Body of pancreas (tissue), 4 donors: ENCODE data around the gene ARHGAP15.

Experiments
- POLR2A ChIP-seq, 3 donors: fragments of 450-650 bp; IDR thresholded peaks; one replicate each; pipeline ENCODE4 v1.6.1; 2016; ENCODE audit warnings: antibody characterized with exemption in 3 of 3, mild to moderate bottlenecking in 2 of 3
- TF ChIP-seq, protein P1 (sequence below), 7 experiments: fragments of 450-650 bp in 4 of 7; fragments of 200-600 bp in 3 of 7; sonication (generic) in 3 of 7; IDR thresholded peaks; one replicate each; pipeline ENCODE4 v1.5.1; 2016 to 2019; ENCODE audit warnings: antibody characterized with exemption in 7 of 7

- TF ChIP-seq, protein P1, sequence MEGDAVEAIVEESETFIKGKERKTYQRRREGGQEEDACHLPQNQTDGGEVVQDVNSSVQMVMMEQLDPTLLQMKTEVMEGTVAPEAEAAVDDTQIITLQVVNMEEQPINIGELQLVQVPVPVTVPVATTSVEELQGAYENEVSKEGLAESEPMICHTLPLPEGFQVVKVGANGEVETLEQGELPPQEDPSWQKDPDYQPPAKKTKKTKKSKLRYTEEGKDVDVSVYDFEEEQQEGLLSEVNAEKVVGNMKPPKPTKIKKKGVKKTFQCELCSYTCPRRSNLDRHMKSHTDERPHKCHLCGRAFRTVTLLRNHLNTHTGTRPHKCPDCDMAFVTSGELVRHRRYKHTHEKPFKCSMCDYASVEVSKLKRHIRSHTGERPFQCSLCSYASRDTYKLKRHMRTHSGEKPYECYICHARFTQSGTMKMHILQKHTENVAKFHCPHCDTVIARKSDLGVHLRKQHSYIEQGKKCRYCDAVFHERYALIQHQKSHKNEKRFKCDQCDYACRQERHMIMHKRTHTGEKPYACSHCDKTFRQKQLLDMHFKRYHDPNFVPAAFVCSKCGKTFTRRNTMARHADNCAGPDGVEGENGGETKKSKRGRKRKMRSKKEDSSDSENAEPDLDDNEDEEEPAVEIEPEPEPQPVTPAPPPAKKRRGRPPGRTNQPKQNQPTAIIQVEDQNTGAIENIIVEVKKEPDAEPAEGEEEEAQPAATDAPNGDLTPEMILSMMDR (IDR thresholded peaks at IDR 0.05): no peak
- TF ChIP-seq POLR2A (IDR thresholded peaks at IDR 0.05): no peak
Measured at GRCh38 chr2:143601828-143602227, 472.6 kb downstream of the ARHGAP15 start.
